Activated B cell treated with CpG ODN at 0.5 μM for 24 hours (primary cell): ENCODE results near the gene ADGRB2. TPM values are rescaled to one million over a fixed set of nuclear protein-coding genes. Genes with fewer than 3 reads are reported as not detected.

ENCODE experiments used
- ATAC-seq: fragments of 200-7000 bp; cut with Tn5 transposase; one replicate; pipeline ENCODE4 v1.10.0; 2021; ENCODE audit warnings: low read depth, mild to moderate bottlenecking, moderate library complexity
- CTCF ChIA-PET: fragments of 350-600 bp; sonication (Branson Sonifier 250); formaldehyde crosslinking; loops from one replicate; lab custom pipeline; 2021; ENCODE audit warnings: antibody characterized with exemption; lab: Charles Lee
- POLR2A ChIA-PET: fragments of 350-600 bp; sonication (Branson Sonifier 250); formaldehyde crosslinking; loops from one replicate; lab custom pipeline; 2021; ENCODE audit warnings: antibody characterized with exemption; lab: Charles Lee
- DNase-seq: peaks from one replicate; pipeline ENCODE4 v3.0.0; 2022
- H3K27ac Mint-ChIP-seq: one replicate; pipeline ENCODE4 v1.8.0; 2020; ENCODE audit warnings: mixed read lengths
- H3K27me3 Mint-ChIP-seq: one replicate; pipeline ENCODE4 v1.8.0; 2021; ENCODE audit warnings: mixed read lengths
- H3K36me3 Mint-ChIP-seq: one replicate; pipeline ENCODE4 v1.8.0; 2021; ENCODE audit warnings: low read depth, mixed read lengths
- H3K4me1 Mint-ChIP-seq: one replicate; pipeline ENCODE4 v1.8.0; 2021; ENCODE audit warnings: mixed read lengths
- H3K4me3 Mint-ChIP-seq: one replicate; pipeline ENCODE4 v1.8.0; 2020; ENCODE audit warnings: mild to moderate bottlenecking, mixed read lengths
- H3K9me3 Mint-ChIP-seq: one replicate; pipeline ENCODE4 v1.8.0; 2020; ENCODE audit warnings: mixed read lengths
- intact Hi-C: fragments of 100-400 bp; cut with micrococcal nuclease; formaldehyde crosslinking; loops from one replicate; pipeline ENCODE4 v1.15.1; 2024
- total RNA-seq: library from RNA; stranded (reverse); gene quantifications from 2 replicates; pipeline ENCODE4 v1.2.3, GENCODE V29; 2022
- TF ChIP-seq, protein P1 (sequence below): fragments of 200-600 bp; IDR thresholded peaks from one replicate; pipeline ENCODE4 v1.8.0; 2022; ENCODE audit warnings: antibody characterized with exemption, mild to moderate bottlenecking

Gene ADGRB2
- total RNA-seq, 1 donor from 2014 or later: 6.3 TPM

DNA sequence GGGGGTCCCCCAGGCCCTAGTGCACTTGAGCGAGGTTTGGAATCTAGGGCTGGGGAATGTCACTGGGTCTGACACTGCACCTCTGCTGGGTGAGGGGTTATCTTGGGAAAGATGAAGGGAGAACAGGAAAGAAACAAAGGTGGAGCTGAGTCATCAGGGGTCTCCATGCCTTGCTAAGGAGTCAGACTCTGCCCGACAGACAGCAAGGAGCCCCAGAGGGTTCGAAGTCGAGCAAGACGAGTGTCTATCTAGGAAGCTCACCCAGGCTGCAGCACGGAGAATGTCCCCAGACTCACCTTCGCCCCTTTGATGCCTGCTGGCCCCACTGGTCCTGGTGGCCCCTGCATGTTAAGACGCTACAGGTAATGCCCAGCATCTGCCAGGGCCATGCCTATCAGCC lies 78.3 kb downstream of the ADGRB2 start:
- ATAC-seq (no peak), DNase-seq (no peak)
- CTCF ChIA-PET: no interaction called here
- no peaks in the 10 kb centered on the region for H3K36me3 Mint-ChIP-seq
- POLR2A ChIA-PET: no interaction called here
- no peak overlapping the region for H3K4me3 Mint-ChIP-seq
- intact Hi-C loops: no loop called here
- TF ChIP-seq, protein P1, sequence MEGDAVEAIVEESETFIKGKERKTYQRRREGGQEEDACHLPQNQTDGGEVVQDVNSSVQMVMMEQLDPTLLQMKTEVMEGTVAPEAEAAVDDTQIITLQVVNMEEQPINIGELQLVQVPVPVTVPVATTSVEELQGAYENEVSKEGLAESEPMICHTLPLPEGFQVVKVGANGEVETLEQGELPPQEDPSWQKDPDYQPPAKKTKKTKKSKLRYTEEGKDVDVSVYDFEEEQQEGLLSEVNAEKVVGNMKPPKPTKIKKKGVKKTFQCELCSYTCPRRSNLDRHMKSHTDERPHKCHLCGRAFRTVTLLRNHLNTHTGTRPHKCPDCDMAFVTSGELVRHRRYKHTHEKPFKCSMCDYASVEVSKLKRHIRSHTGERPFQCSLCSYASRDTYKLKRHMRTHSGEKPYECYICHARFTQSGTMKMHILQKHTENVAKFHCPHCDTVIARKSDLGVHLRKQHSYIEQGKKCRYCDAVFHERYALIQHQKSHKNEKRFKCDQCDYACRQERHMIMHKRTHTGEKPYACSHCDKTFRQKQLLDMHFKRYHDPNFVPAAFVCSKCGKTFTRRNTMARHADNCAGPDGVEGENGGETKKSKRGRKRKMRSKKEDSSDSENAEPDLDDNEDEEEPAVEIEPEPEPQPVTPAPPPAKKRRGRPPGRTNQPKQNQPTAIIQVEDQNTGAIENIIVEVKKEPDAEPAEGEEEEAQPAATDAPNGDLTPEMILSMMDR: no peak
- no peaks in the 10 kb centered on the region for H3K4me1 Mint-ChIP-seq
- H3K9me3 Mint-ChIP-seq: no peaks in the 10 kb centered on the region
- peaks cover 38% of the 10 kb centered on the region for H3K27me3 Mint-ChIP-seq
- no peak overlapping the region for H3K27ac Mint-ChIP-seq

DNA sequence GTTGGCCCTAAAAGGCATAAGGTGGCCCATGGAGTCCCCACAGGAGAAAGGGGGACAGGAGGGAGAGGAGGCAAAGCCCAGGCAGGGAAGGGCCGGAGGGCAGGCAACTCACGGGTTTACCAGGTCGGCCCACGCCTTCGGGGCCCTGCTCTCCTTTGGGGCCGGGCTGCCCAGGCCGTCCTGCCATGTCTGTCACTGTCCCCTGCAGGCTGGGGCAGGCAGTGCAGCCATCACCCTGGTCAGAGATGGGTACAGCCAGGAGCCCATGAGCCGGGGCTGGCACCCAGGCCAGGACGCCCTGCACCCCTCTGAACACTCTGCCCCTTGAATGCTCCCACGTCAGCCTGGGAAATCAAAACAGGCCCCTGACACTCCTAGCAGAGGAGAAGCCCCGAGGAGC lies 80.1 kb downstream of the ADGRB2 start:
- H3K9me3 Mint-ChIP-seq: no peaks in the 10 kb centered on the region
- H3K27me3 Mint-ChIP-seq: peaks cover 39% of the 10 kb centered on the region
- CTCF ChIA-PET: no interaction called here
- POLR2A ChIA-PET: no interaction called here
- H3K4me3 Mint-ChIP-seq: no peak overlapping the region
- TF ChIP-seq, protein P1: no peak
- ATAC-seq (peak; percentile 45), DNase-seq (no peak)
- H3K36me3 Mint-ChIP-seq: no peaks in the 10 kb centered on the region
- no peaks in the 10 kb centered on the region for H3K4me1 Mint-ChIP-seq
- no peak overlapping the region for H3K27ac Mint-ChIP-seq
- intact Hi-C loops: no loop called here

DNA sequence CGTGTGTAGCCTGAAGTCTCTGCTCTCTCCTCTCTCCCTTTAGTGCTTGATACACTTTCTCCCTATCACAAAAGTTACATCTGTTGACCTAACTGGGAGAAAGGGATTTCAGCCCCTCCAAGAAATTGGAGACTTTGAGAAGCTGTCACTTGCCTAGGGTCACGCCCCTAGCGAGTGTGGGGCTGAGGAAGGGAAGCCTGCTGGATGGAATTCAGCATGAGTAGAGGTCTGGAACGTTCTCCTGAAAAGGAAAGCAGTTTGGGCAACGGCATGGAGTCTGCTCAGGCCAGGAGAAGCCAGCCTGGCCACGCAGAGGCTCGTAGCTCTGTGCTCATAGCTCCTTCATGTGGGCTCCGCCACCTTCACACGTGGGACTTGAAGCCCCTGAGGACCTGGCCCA lies 82.7 kb downstream of the ADGRB2 start:
- intact Hi-C loops: no loop called here
- Mint-ChIP-seq H3K4me3 (no peak overlapping the region), H3K36me3 (no peaks in the 10 kb centered on the region), H3K4me1 (no peaks in the 10 kb centered on the region), H3K27me3 (peaks cover 26% of the 10 kb centered on the region), H3K27ac (no peak overlapping the region), H3K9me3 (no peaks in the 10 kb centered on the region)
- ATAC-seq (no peak), DNase-seq (no peak)
- TF ChIP-seq, protein P1: no peak
- ChIA-PET POLR2A (no interaction called here), CTCF (no interaction called here)

DNA sequence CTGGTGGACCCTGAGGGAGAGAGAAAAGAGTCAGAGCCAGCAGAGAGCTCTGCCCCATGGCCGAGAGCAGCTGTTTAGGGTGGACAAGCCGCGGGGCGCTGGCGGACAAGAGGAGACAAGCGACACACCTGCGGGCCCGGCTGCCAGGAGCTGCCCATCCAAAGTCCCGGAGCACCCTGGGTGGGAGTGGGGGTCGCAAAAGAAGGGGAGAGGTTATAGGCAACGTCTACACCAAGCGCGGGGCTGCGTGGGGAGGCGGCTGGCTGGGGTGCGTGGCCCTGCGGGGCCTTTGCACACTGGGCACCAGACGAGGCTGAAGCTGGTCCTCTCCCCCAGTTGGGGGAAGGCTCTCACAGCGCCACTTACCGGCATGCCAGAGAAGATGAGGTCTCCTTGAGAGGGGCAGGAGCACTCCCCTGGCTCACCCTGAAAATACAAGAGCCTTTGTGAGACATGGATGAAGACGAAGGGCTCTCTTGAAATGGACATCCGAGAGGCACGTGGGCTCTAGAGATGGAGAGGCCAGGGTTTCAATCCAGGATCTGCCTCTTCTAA lies 84.4 kb downstream of the ADGRB2 start:
- intact Hi-C loops: no loop called here
- ATAC-seq: no peak
- CTCF ChIA-PET: no interaction called here
- TF ChIP-seq, protein P1: no peak
- H3K4me1 Mint-ChIP-seq: no peaks in the 10 kb centered on the region
- peaks cover 23% of the 10 kb centered on the region for H3K27me3 Mint-ChIP-seq
- DNase-seq: no peak
- H3K27ac Mint-ChIP-seq: no peak overlapping the region
- H3K9me3 Mint-ChIP-seq: no peaks in the 10 kb centered on the region
- H3K4me3 Mint-ChIP-seq: no peak overlapping the region
- no peaks in the 10 kb centered on the region for H3K36me3 Mint-ChIP-seq
- POLR2A ChIA-PET: no interaction called here

DNA sequence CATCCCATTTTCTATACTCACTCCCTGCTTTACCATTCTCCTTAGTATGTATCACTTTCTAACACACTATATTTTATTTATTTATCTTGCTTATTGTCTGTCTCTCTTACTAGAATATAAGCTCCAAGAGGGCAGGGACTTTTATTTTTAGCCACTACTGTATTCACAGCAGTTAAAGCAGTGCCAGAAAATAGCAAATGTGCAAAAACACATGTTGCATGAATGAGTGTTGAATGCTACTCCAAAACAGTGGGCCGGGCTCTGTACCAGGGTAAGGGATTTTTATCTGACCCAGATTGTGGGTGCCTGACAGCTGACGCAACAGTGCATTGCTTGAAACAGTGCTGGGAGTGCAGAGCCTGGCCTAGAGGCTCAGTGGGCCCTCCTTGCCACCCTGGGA lies 85.0 kb downstream of the ADGRB2 start:
- ChIA-PET POLR2A (no interaction called here), CTCF (no interaction called here)
- H3K27ac Mint-ChIP-seq: no peak overlapping the region
- DNase-seq (no peak), ATAC-seq (no peak)
- H3K9me3 Mint-ChIP-seq: no peaks in the 10 kb centered on the region
- no peaks in the 10 kb centered on the region for H3K36me3 Mint-ChIP-seq
- TF ChIP-seq, protein P1: no peak
- peaks cover 22% of the 10 kb centered on the region for H3K27me3 Mint-ChIP-seq
- intact Hi-C loops: no loop called here
- no peaks in the 10 kb centered on the region for H3K4me1 Mint-ChIP-seq
- no peak overlapping the region for H3K4me3 Mint-ChIP-seq
